Kidney capillary endothelial cell (primary cell): ENCODE measurements around the gene BANF2.

Experiments
- DNase-seq: peaks from one replicate; pipeline ENCODE4 v3.0.0-alpha.2; 2018; ENCODE audit warnings: low spot score

Gene BANF2

DNA sequence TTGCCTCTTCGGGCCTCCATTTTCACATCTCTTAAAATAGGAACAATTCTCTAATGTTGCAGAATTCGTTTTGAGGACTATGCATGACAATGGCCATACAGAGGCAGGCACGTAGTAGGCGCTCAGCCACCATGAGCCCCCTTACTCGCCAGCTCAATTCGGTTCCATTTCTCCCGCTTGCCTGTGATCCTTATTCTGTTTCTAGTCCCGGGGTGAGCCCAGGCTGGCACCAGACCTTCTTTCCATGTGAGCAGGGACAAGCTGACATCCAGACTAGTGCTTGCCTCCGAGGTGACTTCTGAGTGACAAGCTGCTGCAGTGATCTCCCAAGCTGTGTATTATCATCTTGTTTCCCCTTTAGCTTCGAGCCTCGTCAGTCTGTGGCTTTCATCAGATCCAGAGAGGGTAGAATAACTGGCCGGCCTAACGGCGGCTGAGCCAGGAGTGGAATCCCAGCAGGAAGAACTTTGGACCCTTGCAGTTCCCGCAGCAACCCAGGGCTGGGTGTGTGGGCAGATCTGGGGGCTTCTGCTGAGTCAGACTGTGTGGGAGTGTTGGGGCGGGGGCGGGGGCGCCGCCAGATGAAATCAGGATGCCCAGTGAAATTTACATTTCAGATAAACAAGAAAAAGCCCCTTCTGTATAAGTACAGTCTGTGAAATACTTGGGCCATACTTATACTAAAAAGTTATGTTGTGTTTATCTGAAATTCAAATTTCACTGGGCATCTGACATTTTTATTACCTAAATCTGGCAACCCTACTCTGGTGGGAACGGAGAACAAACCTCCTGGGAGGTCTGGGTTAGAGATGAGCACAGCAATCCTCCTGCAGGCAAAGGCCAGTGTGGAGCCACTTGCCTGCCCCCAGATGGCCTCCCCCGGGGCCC, 10.9 kb downstream of the BANF2 start:
- DNase-seq = no peak

DNA sequence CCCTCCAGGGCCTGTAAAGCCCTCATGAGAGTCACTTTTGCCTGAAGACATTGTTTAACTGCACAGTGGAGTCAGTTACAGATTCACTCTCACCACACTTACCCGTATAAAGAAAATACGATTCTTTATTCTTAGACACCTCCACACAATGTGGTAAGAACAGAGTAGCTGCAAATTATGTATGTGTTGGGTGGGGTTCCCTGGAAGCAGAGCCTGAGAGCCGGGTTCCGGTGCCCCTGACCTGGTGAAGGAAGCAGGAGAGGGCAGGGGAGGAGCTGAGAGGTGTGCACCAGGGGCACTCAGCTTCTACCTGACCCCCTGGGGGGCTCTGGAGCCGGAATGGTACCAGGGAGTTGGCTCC, 11.5 kb downstream of the BANF2 start:
- no peak for DNase-seq

DNA sequence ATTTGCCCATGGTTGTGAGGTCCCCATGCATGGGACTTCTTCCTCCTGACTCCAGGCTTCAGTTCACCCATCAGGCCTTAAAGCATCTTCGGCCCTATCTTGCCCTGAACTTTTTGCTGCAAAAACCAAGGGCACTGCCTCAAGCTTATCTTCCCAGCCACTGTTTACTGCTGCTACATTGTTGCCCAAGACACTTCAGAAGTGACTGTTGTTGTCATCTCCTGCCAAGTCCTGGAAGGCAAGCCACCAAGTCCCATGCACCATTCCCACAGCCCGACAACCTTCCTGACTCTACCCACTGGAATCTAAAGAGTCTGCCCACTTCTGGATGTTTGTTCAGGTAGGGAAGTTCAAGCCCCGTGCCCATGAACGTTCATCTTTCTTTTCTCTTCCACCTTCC, 12.4 kb downstream of the BANF2 start:
- no peak for DNase-seq

DNA sequence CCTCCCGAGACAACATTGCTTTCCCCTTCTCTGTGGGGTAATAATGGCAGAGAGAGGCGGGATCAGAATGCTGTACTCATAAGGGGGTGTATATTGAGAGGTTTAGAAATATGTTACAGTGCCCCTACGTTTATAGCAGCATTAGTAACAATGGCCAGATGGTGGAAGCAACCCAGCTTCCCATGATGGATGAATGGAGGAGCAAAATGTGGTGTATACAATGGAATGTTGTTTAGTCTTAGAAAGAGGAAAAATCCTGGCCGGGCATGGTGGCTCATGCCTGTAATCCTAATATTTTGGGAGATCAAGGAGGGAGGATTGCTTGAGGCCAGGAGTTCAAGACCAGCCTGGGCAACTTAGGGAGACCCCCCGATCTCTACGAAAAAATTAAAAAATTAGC, 12.9 kb downstream of the BANF2 start:
- DNase-seq = no peak

DNA sequence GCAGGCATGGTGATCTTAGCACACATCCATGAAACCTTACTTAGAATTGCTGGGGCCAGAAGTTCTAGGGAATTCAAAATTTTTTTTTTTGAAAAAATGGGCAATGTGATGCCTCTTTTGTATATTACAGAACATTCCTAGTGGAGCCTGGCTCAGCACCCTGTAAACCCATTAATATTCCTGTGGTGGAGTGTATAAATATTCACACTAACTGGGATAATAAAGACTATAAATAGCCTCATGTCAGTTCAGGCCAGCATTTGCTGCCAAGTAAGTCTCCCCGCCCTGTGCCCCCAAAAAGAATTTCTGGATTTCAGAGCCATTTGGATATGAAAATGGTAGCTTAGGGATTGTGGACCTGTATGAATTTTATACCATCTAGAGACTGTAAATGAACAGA, 14.8 kb downstream of the BANF2 start:
- DNase-seq = no peak

DNA sequence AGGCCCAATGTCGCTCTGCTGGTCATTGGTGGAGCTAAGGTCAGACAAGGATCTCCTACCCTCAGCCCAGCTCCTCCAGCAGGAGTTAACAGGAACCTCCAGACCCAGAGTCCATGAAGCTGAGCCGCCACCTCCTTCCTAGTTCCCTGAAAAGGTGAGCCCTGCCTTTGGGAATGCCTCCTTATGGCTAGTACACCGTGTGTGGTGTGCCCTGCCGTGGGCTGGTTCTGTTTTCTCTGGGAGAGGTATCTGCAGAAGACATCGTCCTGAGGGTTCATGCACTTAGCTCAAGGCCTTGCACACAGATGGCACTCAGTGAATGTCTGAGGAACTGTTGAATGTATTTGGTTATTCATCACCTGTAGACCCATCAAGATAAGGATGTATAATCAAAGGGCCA, 15.3 kb downstream of the BANF2 start:
- DNase-seq = no peak

DNA sequence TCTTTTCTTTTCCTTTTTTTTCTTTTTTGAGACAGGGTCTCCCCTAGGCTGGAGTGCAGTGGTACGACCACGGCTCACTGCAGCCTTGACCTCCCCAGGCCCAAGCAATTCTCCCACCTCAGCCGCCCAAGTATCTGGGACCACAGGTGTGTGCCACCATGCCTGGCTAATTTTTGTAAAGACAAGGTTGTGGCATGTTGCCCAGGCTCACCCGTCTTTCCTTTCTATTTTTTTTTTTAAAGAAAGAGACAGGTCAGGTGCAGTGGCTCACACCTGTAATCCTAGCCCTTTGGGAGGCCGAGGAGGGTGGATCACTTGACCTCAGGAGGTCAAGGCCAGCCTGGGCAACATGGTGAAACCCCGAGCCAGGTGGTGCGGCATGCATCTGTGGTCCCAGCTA, 16.6 kb downstream of the BANF2 start:
- DNase-seq = no peak

DNA sequence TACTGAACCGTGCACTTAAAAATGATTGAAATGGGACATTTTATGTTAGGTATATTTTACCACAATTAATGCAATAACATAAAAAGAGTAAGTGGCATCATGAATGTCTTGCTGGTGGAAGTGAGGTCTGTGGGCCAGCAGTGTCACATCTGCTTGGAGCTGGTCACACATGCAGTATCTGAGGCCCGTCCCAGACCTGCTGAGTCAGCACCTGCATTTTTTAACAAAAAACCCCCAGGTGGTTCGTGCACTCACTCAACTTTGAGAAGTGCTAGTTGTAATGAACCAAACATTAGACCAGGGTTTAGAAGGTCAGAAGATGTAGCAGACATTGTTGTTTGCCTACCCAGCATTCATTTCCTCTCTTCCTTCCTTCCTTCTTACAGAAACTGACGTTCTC, 21.0 kb downstream of the BANF2 start:
- no peak for DNase-seq

DNA sequence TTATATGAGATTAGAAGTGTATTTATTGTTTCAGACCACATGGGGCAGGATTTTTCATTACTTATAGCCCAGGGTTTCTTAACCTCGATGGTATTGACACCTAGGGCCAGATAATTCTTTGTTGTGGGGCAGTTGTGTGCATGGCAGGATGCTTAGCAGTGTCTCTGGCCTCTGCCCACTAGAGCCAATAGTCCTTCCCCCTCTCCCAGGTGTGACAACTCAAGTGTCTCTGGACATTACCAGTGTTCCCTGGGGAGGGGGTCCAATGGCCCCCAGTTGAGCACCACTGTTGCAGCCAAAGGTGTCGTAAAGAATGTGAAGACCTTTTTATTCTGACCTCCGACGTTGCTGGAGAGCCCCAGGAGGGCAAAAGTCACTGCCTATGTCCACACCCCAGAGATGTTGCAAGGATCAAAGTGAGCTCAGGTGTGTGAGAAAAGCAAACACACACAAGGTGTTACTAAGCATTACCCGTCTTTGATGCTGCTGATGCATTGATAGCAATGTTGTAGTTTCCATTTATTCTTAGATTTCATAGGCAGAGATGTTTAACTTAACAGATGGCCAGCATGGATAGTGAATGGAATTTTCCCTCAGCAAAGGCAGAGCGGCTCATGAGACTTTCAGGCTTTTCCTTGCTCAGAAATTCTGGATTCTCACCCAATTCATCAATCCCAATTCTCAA, 22.2 kb downstream of the BANF2 start:
- DNase-seq = peak; percentile 13

DNA sequence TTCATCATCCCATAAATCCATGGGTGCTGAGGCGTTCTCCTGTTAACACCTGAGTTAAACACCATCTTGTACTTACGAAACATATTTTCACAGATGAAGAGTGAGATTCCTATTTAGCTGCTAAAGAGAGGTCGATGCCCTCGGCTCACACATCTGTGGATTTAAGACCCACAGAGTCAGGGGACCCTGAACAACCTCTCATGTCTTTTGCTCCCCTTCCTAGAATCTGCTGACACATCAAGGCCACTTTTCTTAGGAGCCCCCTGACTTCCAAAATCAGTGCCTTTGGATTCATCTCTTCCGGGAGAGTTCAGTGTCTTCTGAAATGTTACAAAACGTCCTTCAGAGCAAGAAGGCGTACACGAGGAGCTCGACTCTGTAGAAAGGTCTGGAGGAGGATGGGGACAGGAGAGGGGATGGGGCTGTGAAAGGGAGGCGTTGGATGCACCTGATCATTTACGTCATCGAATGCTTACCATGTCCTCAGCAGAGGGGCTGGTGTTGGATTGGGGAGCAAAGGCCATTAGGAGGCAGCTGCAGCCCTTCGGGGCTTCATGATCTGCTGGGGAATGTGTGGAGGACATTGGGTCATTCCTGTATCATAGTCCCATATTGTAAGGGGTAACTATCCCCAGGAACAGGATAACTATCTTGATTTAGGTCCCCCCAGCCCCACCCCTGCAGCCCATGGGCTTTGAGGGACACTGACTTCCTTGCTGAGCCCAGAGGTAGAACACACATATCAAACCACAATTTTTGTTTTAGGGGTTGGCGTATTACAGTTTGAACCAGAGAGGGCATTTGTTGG, 22.9 kb downstream of the BANF2 start:
- DNase-seq = no peak

DNA sequence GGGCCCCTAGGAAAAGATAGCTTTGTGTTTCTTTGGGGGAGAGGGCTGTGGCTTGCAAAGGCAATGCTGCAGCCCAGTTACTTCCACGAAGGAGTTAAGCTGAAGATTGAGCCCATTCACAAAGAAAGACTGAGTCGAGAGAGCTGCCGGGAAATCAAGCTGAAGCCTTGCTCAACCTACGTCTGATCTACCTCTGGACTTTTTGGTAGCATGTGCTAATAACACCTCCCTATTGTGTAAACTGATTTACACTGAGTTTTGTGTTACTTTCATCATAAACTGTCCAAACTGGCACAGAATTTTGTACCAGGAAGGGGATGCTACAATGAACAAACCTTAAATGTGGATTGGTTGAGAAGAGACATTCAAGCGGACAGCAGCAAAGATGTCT, 23.5 kb downstream of the BANF2 start:
- no peak for DNase-seq

DNA sequence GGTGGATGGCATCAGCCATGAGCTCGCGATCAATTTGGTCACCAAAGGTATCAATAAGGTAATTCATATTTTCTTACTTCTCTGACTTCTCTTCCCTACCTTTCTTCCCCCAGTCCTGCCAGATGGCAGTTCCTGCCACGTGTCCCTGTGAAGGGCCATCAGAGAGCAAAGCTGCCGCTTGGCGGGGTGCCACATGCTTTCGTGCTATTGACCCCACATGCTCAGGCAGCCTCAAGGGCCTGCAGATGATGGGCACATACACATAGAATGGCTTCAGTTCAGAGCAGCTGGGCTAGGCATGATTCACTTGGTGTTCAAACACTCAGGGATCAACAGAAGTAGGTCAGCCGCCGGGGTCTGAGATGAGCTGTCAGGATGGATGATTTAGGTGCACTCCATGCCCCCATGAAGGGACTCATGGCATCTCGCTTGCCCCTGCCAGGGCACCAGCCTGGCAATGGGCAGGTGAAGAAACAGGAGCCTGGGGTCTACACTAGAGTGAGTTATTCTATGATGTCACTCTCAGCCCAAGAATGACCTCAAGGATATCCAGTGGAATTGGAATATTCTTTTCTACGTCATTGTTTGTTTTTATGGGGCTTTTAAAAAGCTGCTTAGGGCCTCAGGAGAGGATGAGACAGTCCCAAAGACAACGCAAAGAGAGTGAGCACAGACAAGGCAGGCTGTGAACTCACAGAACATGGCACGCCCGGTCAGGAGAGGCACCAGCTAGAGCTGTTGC, 25.5 kb downstream of the BANF2 start:
- DNase-seq = no peak

DNA sequence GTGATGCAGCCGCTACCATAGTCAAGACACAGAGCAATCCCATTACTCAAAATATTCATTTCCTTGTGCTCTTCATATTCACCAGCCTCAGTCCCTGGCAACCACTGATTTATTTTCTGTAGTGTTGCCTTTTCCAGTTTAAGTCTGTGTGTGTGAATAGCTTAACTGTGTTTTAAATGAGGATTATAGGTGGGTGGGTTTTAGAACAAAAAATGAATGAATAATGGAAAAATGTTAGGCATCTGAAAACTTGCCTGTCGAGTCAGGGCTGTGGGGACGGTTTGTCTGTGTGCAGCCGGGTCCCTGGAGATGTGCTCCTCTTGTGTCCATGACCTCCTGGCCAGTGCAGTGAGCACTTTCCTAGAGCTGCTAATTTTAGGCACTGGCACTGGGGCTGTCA, 27.1 kb downstream of the BANF2 start:
- no peak for DNase-seq

DNA sequence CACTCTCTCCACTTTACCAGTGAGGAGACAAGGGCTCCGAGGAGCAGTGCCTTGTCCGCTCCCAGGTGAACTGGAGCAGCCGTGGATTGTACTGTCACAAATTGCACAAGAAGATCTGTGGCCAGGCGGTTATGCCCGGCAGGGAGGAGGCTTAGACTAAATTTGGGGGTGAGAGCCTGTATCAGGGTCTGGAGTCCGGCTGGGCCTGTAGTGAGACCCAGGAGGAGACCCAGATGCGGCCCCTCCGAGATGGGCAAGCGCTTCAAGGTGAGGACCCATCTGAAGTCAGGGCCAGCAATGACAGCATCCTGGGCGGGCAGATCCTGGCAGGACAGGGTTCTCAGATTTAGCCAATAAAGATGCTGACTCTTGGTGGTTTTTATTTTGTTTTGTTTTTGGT, 27.6 kb downstream of the BANF2 start:
- no peak for DNase-seq

DNA sequence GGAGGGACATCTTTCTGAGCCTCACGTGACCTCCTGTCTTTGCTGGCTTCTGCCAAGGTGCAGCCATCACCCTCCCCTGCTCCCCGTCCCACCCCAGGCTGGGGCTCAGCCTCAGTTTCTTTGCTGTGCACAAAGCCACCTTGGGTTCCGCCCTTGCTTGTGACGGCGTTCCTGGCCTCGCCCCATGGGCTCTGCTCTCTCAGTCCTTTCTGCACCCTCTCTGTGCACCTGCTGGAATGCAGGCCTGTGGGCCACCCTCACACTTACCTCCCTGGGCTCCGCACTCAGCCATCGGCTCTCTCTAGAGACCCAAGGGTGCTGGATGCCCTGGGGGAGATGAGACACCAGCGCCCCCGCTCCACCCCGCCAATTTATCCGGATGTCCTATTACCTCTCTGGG, 28.3 kb downstream of the BANF2 start:
- no peak for DNase-seq

DNA sequence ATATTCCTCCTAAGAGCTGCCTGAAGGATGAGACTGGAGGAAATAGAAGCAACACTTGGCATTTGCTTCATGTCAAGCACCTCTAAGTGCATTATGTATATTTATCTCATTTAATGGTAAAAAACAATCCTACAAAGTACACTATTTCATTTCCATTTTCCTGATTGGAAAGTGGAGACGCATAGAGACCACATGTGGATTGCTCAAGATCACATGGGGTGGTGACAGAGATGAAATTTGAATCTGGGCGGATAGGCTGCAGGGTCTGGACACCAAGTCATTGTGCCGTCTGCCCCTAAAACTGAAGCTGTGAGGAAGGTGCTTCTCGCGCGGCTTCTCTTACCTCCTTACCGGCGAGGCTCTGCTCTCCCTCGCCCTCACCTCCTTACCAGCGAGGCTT, 30.3 kb downstream of the BANF2 start:
- DNase-seq = no peak

DNA sequence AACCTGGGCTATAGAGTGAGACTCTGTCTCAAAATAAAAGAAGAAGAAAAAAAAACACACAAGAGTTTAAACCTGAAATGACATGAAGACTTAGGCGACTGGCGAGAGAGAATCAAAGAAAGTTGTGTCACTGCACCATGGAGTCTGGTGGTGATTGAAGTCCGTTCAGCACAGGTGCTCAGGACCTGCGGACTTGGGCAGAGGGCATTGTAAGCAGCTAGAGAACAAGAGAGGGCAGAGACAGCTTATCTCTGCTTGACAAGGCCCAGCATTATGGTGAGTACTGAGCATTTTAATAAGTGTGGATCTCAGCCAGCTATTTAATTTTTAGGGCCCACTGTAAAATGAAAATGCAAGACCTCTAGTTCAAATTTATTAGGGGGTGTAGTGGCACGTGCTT, 31.5 kb downstream of the BANF2 start:
- DNase-seq = no peak

DNA sequence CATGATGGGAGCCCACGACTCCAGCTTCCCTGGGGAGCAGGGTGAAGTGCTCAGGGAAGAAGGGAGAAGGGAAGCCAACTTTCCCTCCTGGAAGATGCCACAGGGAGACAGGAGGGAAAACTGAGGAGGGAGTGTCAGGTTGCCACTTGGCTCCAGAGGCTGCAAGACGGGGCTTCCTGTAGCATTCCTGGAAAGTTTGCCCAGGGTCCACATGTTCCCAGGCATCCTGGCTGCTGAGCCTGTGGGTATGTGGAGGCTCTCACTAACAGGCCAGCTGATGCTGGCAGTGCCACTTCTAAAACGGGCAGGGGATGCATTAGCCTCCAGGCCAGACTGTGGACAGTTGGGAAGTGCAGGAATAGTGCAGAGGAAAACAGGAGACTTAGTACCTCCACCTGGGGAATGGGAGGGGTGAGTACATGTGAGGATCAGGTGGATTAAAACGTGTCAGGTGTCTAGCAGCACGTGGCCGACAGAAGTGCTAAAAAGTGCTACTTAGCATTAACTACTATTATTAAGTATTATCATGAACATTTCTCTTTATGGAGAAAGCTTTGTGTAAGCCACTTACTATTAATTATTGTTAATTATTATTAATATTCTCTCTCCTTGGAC, 33.2 kb downstream of the BANF2 start:
- no peak for DNase-seq

DNA sequence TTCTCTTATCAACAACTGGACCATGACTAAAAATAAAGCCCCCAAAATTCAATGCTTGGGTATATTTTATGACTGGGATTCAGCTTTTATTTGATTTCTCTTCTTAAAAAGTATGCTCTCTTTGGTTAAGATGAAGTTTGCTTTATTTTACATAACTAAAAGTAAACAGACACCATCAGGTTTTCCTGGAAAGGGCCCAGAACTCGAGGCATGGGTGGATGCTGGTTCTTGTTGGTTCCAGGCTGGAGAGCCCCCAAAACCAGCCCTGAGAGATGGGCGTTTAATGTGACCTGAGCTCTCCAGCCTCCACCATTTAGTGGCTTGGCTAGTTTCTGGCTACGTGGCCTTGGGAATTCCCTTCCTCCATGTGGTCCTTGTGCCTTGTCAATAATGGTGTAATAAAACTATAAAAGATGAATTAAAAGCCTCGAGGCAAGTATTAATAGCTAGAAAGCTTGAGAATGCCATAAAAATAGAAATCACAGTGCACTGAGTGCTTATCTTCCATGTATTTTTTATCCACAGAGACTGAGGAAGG, 34.1 kb downstream of the BANF2 start:
- no peak for DNase-seq

DNA sequence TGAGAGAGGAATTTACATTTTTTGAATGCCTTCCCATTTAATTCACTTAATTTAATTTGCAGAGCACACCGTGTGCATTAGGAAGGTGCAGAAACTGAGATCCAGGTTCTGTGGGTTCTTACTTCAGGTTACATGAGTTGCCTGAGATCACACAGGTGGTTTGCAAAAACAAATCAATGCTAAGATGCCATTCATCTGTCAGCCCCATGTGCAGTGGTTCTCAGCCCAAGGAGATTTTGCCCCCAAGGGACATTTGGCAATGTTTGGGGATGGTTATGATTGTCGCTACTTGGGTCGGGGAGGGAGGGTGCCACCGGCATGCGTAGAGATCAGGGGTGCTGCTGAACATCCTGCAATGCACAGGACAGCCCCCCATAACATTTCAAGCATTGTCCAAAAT, 34.6 kb downstream of the BANF2 start:
- DNase-seq = no peak

DNA sequence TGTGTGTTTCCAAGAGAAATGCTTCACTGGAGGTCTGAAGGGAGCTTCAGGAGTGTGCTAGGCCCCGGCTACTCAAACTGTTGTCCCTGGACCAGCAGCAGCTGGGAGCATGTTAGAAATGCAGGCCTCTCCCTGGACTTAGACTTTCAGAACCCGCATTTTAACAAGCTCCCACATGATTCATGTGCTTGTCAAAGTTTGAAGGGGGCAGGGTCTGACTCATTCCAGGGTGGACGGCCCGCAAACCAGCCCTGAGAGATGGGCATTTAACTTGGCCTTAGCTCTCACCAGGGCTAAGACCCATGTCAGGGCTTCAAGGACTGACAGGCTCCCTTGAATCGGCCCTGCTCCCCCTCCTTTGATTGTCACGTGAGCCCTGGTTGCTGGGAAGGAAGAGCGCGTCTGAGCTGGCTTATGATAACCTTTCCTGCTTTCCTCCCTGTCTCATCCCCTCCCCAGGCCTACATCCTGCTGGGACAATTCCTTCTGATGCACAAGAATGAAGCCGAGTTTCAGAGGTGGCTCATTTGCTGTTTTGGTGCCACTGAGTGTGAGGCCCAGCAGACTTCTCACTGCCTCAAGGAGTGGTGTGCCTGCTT, 35.5 kb downstream of the BANF2 start:
- DNase-seq = peak; percentile 50
